K562 (cell line): ENCODE measurements around the gene HSPA1B. TPM values are rescaled to one million over a fixed set of nuclear protein-coding genes. Genes with fewer than 3 reads are reported as not detected.

Source experiments
- CTBP1 ChIP-seq: fragments of 450-650 bp; IDR thresholded peaks from 2 replicates; pipeline ENCODE4 v1.6.1; 2016; ENCODE audit warnings: borderline replicate concordance
- E2F3 ChIP-seq: fragments of 250-450 bp; sonication (Bioruptor Pico); IDR thresholded peaks from 2 replicates; pipeline ENCODE4 v1.4.0; 2020; ENCODE audit warnings: mild to moderate bottlenecking
- HNRNPLL ChIP-seq: fragments of 200-400 bp; formaldehyde crosslinking; IDR thresholded peaks from 2 replicates; pipeline ENCODE4 v1.6.1; 2017; ENCODE audit warnings: low read length, low read depth, mild to moderate bottlenecking; ENCODE audit not compliant: poor library complexity, severe bottlenecking
- STAT5A ChIP-seq: IDR thresholded peaks from 2 replicates; pipeline ENCODE4 v1.6.1; 2012; ENCODE audit warnings: low read length, inconsistent platforms, borderline replicate concordance
- THRA ChIP-seq: fragments of 450-650 bp; IDR thresholded peaks from 2 replicates; pipeline ENCODE4 v1.6.1; 2017; ENCODE audit warnings: mild to moderate bottlenecking, moderate library complexity
- YY1 ChIP-seq, 3 experiments: IDR thresholded peaks; 2 replicates each; pipeline ENCODE4 v1.6.1; 2011; ENCODE audit warnings: low read length in 2 of 3, mild to moderate bottlenecking in 2 of 3, moderate library complexity in 2 of 3, borderline replicate concordance in 1 of 3, control low read depth in 1 of 3, low read depth in 1 of 3; ENCODE audit not compliant: insufficient read depth in 3 of 3, insufficient replicate concordance in 2 of 3, control insufficient read depth in 1 of 3, insufficient read length in 1 of 3; ENCODE audit errors: extremely low read depth in 1 of 3
- ZBTB34 ChIP-seq: fragments of 250-450 bp; sonication (Bioruptor Pico); IDR thresholded peaks from 2 replicates; pipeline ENCODE4 v1.8.0; 2021; ENCODE audit warnings: mild to moderate bottlenecking, moderate library complexity
- polyA plus RNA-seq, 8 experiments: library from polyadenylated mRNA; depleted of rRNA in 4 of 8; stranded (reverse) in 5 of 8; unstranded in 3 of 8; fragments of >200 nt; fragmentation: Nextera tagmentation in 2 of 8; fragmentation: Illumina TruSeq in 1 of 8; extraction: Ambion mirVana in 2 of 8; extraction: Trizol in 1 of 8; gene quantifications; 2 replicates each; pipeline versions ENCODE4 v1.2.1 to v1.2.3, GENCODE V29; 2011 to 2014; ENCODE audit warnings: inconsistent platforms in 1 of 8, missing spikeins in 1 of 8
- total RNA-seq, 7 experiments: library from RNA; depleted of rRNA in 6 of 7; stranded (reverse); fragments of >200 nt in 6 of 7; fragmentation: Illumina TruSeq in 2 of 7; extraction: Trizol in 2 of 7; gene quantifications; 2 replicates each; pipeline versions ENCODE4 v1.2.1 to v1.2.3, GENCODE V29; 2011 to 2021; ENCODE audit warnings: low replicate concordance in 1 of 7

Gene HSPA1B
- total and polyA plus RNA-seq, 9 of the 15 experiments (the other 6 are each of a cell fraction or from before 2014, with no cell fraction given) = 0.27 to 227 (median 51.2) TPM

- TF ChIP-seq YY1 (IDR thresholded peaks at IDR 0.05; ENCODE audit: borderline replicate concordance in 1 of 3, control insufficient read depth in 1 of 3, extremely low read depth in 1 of 3, insufficient read depth in 3 of 3, insufficient read length in 1 of 3, insufficient replicate concordance in 2 of 3, low read depth in 1 of 3, low read length in 2 of 3) (no peak), HNRNPLL (no peak), CTBP1 (no peak), ZBTB34 (CRISPR knock-in tag) (no peak), E2F3 (CRISPR knock-in tag) (0 out of 2 replicates have a peak, but pooled peaks have one; percentile 9), STAT5A (no peak), THRA (no peak)
These were observed 49.3 kb upstream of the HSPA1B start (continued) for GRCh38 chr6:31778193-31778592.
